Astrocyte (in vitro differentiated cells and primary cell): ENCODE results near the gene ADRA2C.

Experiments used
- CTCF ChIP-seq: IDR thresholded peaks from 2 replicates; pipeline ENCODE4 v1.5.1; 2011; ENCODE audit warnings: low read depth, mild to moderate bottlenecking, inconsistent platforms, low read length, moderate library complexity; ENCODE audit not compliant: insufficient read depth
- EZH2 ChIP-seq: IDR thresholded peaks from 2 replicates; pipeline ENCODE4 v1.6.1; 2012; ENCODE audit warnings: mild to moderate bottlenecking, low read length, inconsistent platforms; ENCODE audit not compliant: insufficient read depth

DNA sequence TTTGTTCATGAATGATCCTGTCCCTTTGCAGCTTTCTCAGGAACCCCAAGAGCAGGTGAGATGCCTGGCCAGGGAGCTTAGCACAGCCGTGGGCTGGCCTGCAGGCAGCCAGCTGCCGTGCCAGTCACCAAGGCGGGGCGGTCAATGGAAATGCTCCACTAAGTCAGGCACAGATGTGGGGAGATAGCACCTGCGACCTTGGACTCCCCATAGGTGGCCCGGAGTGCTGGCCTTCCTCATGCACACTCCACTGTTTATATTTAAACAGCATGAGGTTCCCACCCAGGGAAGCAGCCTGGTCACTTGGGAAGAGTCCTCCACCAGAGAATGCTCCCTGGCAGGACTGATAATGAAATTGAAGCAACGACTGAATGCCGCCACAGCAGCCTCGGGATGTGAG is 14.2 kb upstream of the ADRA2C start:
- no peak for TF ChIP-seq CTCF
- no peak for TF ChIP-seq EZH2
